Measurements from ENCODE around the gene SH3BGRL2.

Gene SH3BGRL2

GRCh38 chr6:79750806-79751205 is 119.7 kb downstream of the SH3BGRL2 start:
- no peaks in the 10 kb centered on the region for H3K36me3 ChIP-seq (ENCODE audit: control insufficient read depth in 5 of 5, insufficient read depth in 5 of 5, low read length in 5 of 5)
- no peak overlapping the region for H3K9ac ChIP-seq (ENCODE audit: low read length in 5 of 5)
- no peaks in the 10 kb centered on the region for H3K4me1 ChIP-seq (ENCODE audit: control insufficient read depth in 5 of 5, insufficient read depth in 5 of 5, low read length in 5 of 5)
- no peaks in the 10 kb centered on the region for H3K27me3 ChIP-seq (ENCODE audit: control insufficient read depth in 5 of 5, insufficient read depth in 4 of 5, low read length in 5 of 5)
- H3K9me3 ChIP-seq (ENCODE audit: control insufficient read depth in 5 of 5, low read length in 5 of 5), result no peaks in the 10 kb centered on the region
- H3K27ac ChIP-seq (ENCODE audit: low read depth, low read length), result no peak overlapping the region
- H3K4me3 ChIP-seq (ENCODE audit: low read depth in 1 of 5, low read length in 5 of 5), result no peak overlapping the region

Data from subcutaneous abdominal adipose tissue (tissue), 5 donors.